Measurements from ENCODE around the gene PEX12.
"Not testable (repeated sequence)": the region's sequence is repeated elsewhere in the genome, so short reads cannot be mapped to it uniquely, and the experiment has no call there.

The PEX12 gene

DNA sequence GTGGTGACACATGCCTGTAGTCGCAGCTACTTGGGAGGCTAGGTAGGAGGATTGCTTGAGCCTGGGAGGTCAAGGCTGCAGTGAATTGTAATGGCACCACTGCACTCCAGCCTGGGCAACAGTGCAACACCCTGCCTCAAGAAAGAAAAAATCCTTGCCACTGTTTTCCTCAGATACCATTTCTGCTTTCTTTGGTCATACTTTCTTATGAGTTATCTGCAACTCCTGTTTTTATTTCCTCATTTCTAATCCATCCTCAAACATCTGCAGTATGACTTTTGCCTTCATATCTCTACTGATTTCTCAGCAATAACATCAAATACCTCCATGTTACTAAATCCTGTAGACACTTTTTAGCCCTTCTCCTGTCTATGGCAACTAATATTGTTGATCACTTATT, 5.7 kb upstream of the PEX12 start:
- FAIRE-seq: no peak
- TF ChIP-seq PAX5 (IDR thresholded peaks at IDR 0.05; ENCODE audit: insufficient read depth, low read length, severe bottlenecking): no peak
- TF ChIP-seq SPI1 (IDR thresholded peaks at IDR 0.05; ENCODE audit: low read depth, low read length): no peak
- no peak for DNase-seq (ENCODE audit: insufficient read length, low spot score)

GRCh38 chr17:35578929-35579432, 610 bp upstream of the PEX12 start:
- DNase-seq (ENCODE audit: insufficient read length, low spot score) (no peak), FAIRE-seq (no peak)
- no peak for TF ChIP-seq POLR2AphosphoS5 (IDR thresholded peaks at IDR 0.05; ENCODE audit: low read depth, low read length)
- no peak for TF ChIP-seq SPI1 (IDR thresholded peaks at IDR 0.05; ENCODE audit: low read depth, low read length)
- TF ChIP-seq PAX5 (IDR thresholded peaks at IDR 0.05; ENCODE audit: insufficient read depth, low read length, severe bottlenecking): no peak
- TF ChIP-seq TAF1 (IDR thresholded peaks at IDR 0.05; ENCODE audit: low read depth, low read length): no peak
- TF ChIP-seq POU2F2 (IDR thresholded peaks at IDR 0.05; ENCODE audit: low read depth, low read length): no peak
- TF ChIP-seq POLR2A (IDR thresholded peaks at IDR 0.05; ENCODE audit: low read depth, low read length): no peak

- TF ChIP-seq PAX5 (IDR thresholded peaks at IDR 0.05; ENCODE audit: insufficient read depth, low read length, severe bottlenecking) (no peak), POU2F2 (IDR thresholded peaks at IDR 0.05; ENCODE audit: low read depth, low read length) (no peak), POLR2A (IDR thresholded peaks at IDR 0.05; ENCODE audit: low read depth, low read length) (no peak), POLR2AphosphoS5 (IDR thresholded peaks at IDR 0.05; ENCODE audit: low read depth, low read length) (no peak), TAF1 (IDR thresholded peaks at IDR 0.05; ENCODE audit: low read depth, low read length) (no peak), SPI1 (IDR thresholded peaks at IDR 0.05; ENCODE audit: low read depth, low read length) (no peak)
- FAIRE-seq (peak; percentile 16), DNase-seq (ENCODE audit: insufficient read length, low spot score) (no peak)
Observed at GRCh38 chr17:35577830-35578196, 558 bp downstream of the PEX12 start.

GRCh38 chr17:35575759-35576158, 2.6 kb downstream of the PEX12 start:
- FAIRE-seq (no peak), DNase-seq (ENCODE audit: insufficient read length, low spot score) (no peak)
- no peak for TF ChIP-seq POLR2A (IDR thresholded peaks at IDR 0.05; ENCODE audit: low read depth, low read length)
- no peak for TF ChIP-seq POLR2AphosphoS5 (IDR thresholded peaks at IDR 0.05; ENCODE audit: low read depth, low read length)
- no peak for TF ChIP-seq PAX5 (IDR thresholded peaks at IDR 0.05; ENCODE audit: insufficient read depth, low read length, severe bottlenecking)

DNA sequence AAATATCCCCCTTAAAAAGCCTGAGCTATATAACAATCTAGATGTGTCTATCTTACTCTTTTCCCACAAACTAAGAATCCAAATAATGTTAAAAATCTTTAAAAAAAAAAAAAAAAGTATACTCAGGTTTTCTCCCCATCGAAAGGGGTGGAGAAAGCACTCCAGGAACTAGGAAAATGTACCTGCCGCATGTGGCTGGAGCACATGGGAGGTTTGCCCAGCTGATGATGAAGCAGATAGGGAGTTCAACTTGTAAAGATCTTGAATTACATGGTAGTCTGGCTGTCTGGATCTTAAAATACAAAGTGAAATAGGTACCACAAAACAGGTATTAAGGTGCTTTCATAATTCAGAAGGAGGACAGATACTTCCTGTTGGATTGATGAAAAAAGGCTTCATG, 9.0 kb downstream of the PEX12 start:
- no peak for DNase-seq (ENCODE audit: insufficient read length, low spot score)
- TF ChIP-seq TAF1 (IDR thresholded peaks at IDR 0.05; ENCODE audit: low read depth, low read length) (no peak), POLR2AphosphoS5 (IDR thresholded peaks at IDR 0.05; ENCODE audit: low read depth, low read length) (no peak)
- FAIRE-seq: no peak

- peak; percentile 13 for FAIRE-seq
- TF ChIP-seq SPI1 (IDR thresholded peaks at IDR 0.05; ENCODE audit: low read depth, low read length): no peak
- DNase-seq (ENCODE audit: insufficient read length, low spot score): no peak
Observed at GRCh38 chr17:35568561-35568960, 9.8 kb downstream of the PEX12 start.

GRCh38 chr17:35566968-35567367, 11.4 kb downstream of the PEX12 start:
- no peak for FAIRE-seq

DNA sequence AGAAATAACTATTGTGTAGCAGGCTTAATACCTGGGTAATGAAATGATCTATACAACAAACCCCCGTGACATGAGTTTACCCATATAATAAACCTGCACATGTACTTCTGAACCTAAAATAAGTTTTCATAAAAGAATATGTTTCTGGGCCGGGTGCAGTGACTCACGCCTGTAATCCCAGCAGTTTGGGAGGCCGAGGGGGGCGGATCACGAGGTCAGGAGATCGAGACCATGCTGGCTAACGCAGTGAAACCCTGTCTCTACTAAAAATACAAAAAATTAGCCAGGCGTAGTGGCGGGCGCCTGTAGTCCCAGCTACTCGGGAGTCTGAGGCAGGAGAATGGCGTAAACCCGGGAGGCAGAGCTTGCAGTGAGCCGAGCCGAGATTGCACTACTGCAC, 15.2 kb downstream of the PEX12 start:
- not testable (repeated sequence) for FAIRE-seq

More at GRCh38 chr17:35566968-35567367, 11.4 kb downstream of the PEX12 start:
- TF ChIP-seq SPI1 (IDR thresholded peaks at IDR 0.05; ENCODE audit: low read depth, low read length): no peak
- TF ChIP-seq POU2F2 (IDR thresholded peaks at IDR 0.05; ENCODE audit: low read depth, low read length): no peak
- TF ChIP-seq TAF1 (IDR thresholded peaks at IDR 0.05; ENCODE audit: low read depth, low read length): no peak
- no peak for TF ChIP-seq POLR2A (IDR thresholded peaks at IDR 0.05; ENCODE audit: low read depth, low read length)
- no peak for TF ChIP-seq POLR2AphosphoS5 (IDR thresholded peaks at IDR 0.05; ENCODE audit: low read depth, low read length)
- TF ChIP-seq PAX5 (IDR thresholded peaks at IDR 0.05; ENCODE audit: insufficient read depth, low read length, severe bottlenecking): no peak
- no peak for DNase-seq (ENCODE audit: insufficient read length, low spot score)

DNA sequence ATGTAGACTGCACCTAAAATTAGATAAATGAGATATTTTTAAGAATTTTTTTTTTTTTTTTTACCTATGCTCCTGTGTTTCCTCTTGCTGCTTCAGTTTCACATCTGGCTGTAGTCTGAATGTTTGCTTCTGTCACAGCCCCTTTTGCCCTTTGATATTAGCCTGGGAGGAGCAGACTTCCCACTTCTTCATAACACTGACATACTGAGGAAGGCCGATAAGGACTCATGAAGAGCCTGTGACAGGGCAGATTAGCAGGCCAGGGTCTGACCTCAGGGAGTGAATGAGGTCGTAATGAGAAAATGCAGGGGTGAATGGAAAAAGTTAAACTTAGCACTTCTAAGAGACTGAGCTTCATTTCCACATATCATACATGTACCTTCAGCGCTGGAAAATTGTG, 17.7 kb downstream of the PEX12 start, which contains the start of gene SLFN14:
Gene SLFN14, minus strand, starts transcription at position 117 of the 400 bp plus-strand sequence. CDS start 2,757 bp downstream, outside the sequence.
- FAIRE-seq (no peak), DNase-seq (ENCODE audit: insufficient read length, low spot score) (no peak)
- TF ChIP-seq POLR2AphosphoS5 (IDR thresholded peaks at IDR 0.05; ENCODE audit: low read depth, low read length) (no peak), TAF1 (IDR thresholded peaks at IDR 0.05; ENCODE audit: low read depth, low read length) (no peak), SPI1 (IDR thresholded peaks at IDR 0.05; ENCODE audit: low read depth, low read length) (no peak), PAX5 (IDR thresholded peaks at IDR 0.05; ENCODE audit: insufficient read depth, low read length, severe bottlenecking) (no peak)

More for the DNA sequence above, 15.2 kb downstream of the PEX12 start:
- DNase-seq (ENCODE audit: insufficient read length, low spot score): not testable (repeated sequence)

DNA sequence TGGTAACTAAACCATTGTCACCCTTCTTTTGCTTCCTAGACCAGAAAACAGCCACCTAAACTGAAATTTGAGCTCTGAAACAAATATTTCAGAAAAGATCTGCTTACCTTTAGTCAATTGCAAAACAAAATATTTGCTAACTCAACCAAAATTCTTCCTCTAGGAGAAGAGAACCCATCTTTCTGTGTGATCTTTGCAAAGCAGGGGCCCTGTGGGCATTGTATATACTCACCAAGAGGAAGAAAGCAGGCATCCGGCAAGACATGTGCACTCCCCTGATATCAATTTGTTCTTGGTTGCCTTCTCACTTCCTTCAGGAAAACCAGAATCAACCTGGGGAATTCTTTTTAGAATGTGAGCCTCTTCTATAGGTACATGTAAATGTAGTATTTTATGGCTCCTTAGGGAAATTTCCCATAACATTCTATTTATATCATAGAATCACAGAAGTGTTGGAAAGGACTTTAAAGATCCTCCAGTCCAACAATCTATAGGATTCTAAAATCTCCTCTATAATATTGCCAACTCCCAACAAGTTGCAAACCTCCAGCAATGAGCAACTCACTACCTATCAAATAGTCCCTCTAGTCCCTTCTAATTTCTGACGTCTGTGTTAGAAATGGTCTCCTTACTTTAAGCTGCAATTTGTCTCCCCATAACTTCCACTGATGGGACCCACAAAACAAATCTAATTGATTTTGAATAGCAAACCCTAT, 18.7 kb downstream of the PEX12 start:
- no peak for TF ChIP-seq SPI1 (IDR thresholded peaks at IDR 0.05; ENCODE audit: low read depth, low read length)
- no peak for TF ChIP-seq POU2F2 (IDR thresholded peaks at IDR 0.05; ENCODE audit: low read depth, low read length)
- no peak for TF ChIP-seq TAF1 (IDR thresholded peaks at IDR 0.05; ENCODE audit: low read depth, low read length)
- TF ChIP-seq PAX5 (IDR thresholded peaks at IDR 0.05; ENCODE audit: insufficient read depth, low read length, severe bottlenecking): no peak
- TF ChIP-seq POLR2AphosphoS5 (IDR thresholded peaks at IDR 0.05; ENCODE audit: low read depth, low read length): no peak
- TF ChIP-seq POLR2A (IDR thresholded peaks at IDR 0.05; ENCODE audit: low read depth, low read length): no peak
- FAIRE-seq (no peak), DNase-seq (ENCODE audit: insufficient read length, low spot score) (no peak)

GRCh38 chr17:35557353-35557752, 21.0 kb downstream of the PEX12 start:
- TF ChIP-seq SPI1 (IDR thresholded peaks at IDR 0.05; ENCODE audit: low read depth, low read length) (no peak), TAF1 (IDR thresholded peaks at IDR 0.05; ENCODE audit: low read depth, low read length) (no peak), POLR2A (IDR thresholded peaks at IDR 0.05; ENCODE audit: low read depth, low read length) (no peak), PAX5 (IDR thresholded peaks at IDR 0.05; ENCODE audit: insufficient read depth, low read length, severe bottlenecking) (no peak), POLR2AphosphoS5 (IDR thresholded peaks at IDR 0.05; ENCODE audit: low read depth, low read length) (no peak), POU2F2 (IDR thresholded peaks at IDR 0.05; ENCODE audit: low read depth, low read length) (no peak)
- no peak for FAIRE-seq
- no peak for DNase-seq (ENCODE audit: insufficient read length, low spot score)

All from GM12891 (cell line).